ENCODE data around the gene MIPOL1.

The MIPOL1 gene

DNA sequence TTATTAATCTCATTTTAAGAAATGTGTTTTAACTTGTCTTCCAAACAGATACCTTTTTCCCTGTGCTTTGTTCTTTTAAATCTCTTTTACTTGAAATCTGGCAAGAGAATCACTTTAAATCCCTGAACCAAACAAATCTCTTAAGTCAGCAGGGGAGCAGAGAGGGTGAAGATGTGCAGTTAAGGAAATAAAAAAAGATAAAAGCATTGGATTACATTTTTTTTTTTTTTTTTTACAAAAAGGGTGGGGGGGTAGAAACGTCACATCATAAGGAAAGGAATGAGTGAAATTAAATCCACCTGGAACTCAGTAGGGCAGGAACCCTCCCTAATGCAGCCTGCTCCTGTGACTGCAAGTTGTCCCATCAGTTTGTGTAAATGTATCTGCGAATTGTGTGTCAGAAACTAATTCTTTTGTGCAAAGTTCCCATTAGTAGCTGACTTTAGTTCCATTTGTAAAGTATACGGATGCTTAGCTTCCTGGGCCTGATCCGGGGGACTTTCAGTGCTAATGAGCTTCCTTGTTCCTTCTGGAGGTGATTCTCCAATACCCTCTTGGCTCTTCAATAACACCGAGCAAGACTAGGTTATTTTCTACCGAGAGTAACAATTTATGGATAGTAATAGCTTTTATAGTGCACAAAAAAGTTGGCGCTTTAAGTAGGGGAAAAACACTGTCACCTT lies 399.2 kb downstream of the MIPOL1 start:
- DNase-seq (ENCODE audit: extremely low read depth, low read depth), result no peak
- TF ChIP-seq, protein P1, sequence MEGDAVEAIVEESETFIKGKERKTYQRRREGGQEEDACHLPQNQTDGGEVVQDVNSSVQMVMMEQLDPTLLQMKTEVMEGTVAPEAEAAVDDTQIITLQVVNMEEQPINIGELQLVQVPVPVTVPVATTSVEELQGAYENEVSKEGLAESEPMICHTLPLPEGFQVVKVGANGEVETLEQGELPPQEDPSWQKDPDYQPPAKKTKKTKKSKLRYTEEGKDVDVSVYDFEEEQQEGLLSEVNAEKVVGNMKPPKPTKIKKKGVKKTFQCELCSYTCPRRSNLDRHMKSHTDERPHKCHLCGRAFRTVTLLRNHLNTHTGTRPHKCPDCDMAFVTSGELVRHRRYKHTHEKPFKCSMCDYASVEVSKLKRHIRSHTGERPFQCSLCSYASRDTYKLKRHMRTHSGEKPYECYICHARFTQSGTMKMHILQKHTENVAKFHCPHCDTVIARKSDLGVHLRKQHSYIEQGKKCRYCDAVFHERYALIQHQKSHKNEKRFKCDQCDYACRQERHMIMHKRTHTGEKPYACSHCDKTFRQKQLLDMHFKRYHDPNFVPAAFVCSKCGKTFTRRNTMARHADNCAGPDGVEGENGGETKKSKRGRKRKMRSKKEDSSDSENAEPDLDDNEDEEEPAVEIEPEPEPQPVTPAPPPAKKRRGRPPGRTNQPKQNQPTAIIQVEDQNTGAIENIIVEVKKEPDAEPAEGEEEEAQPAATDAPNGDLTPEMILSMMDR (IDR thresholded peaks at IDR 0.05; ENCODE audit: low read depth, low read length), result no peak

DNA sequence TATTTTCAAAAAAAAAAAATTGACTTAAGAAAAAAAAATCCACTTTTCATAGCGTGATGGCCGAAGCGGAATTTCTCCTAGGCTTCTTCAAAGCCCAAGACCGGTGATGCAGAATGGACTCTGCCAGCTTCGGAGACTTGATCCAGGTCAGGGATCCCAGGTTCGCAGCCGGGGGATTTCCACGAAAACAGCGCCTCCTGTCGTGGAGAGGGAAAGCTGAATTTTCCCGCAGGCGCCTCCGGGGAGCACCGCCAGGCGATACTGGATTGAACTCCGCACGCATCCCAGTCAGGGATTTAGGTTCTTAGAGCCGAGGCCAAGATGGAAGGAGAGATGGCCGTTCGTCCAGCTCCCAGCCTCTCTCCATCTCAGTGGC lies 399.8 kb downstream of the MIPOL1 start:
- no peak for DNase-seq (ENCODE audit: extremely low read depth, low read depth)
- TF ChIP-seq, protein P1 (IDR thresholded peaks at IDR 0.05; ENCODE audit: low read depth, low read length), result peak; percentile 33

GRCh38 chr14:37597914-37598746 lies 400.4 kb downstream of the MIPOL1 start:
- TF ChIP-seq, protein P1 (IDR thresholded peaks at IDR 0.05; ENCODE audit: low read depth, low read length), result no peak
- no peak for DNase-seq (ENCODE audit: extremely low read depth, low read depth)

DNA sequence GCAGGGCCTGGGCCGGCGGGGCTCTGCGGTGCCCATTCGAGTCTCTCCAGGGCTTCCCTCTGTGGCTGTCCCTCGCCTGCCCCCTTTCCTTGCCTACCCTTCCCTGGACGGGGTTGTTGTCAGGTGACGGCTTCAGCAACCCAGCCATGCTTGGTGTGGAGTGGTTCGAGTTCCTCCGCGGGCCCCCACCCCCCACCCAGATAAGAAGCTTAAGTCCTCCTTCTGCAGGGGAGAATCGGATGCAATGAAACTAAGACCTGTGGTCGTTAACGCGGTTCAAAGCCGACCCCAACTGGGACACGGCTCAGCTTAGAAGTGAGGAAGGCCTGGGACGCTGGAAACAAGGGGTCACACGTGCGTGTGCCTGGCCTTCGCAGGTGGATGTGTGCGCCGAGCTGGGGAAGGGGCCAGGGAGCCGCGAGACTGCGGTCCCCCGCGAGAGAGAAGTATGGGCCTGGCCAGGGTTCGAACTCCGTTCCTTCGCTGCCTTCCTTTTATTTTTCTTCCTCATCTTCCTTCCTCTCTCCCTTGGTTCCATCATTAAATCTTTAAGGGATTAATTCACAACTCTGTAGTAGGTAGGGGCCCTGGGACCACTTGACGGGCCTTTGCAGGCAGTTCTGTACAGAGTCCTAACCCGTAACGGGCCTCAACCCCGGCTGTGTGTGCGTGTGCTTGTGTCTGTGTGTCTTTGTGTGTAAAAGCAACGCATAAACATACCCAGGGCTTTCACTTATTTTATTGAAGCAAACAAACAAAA lies 401.2 kb downstream of the MIPOL1 start:
- no peak for DNase-seq (ENCODE audit: extremely low read depth, low read depth)
- TF ChIP-seq, protein P1 (IDR thresholded peaks at IDR 0.05; ENCODE audit: low read depth, low read length), result no peak

GRCh38 chr14:37599507-37600368 lies 402.0 kb downstream of the MIPOL1 start:
- no peak for DNase-seq (ENCODE audit: extremely low read depth, low read depth)
- TF ChIP-seq, protein P1 (IDR thresholded peaks at IDR 0.05; ENCODE audit: low read depth, low read length), result no peak

DNA sequence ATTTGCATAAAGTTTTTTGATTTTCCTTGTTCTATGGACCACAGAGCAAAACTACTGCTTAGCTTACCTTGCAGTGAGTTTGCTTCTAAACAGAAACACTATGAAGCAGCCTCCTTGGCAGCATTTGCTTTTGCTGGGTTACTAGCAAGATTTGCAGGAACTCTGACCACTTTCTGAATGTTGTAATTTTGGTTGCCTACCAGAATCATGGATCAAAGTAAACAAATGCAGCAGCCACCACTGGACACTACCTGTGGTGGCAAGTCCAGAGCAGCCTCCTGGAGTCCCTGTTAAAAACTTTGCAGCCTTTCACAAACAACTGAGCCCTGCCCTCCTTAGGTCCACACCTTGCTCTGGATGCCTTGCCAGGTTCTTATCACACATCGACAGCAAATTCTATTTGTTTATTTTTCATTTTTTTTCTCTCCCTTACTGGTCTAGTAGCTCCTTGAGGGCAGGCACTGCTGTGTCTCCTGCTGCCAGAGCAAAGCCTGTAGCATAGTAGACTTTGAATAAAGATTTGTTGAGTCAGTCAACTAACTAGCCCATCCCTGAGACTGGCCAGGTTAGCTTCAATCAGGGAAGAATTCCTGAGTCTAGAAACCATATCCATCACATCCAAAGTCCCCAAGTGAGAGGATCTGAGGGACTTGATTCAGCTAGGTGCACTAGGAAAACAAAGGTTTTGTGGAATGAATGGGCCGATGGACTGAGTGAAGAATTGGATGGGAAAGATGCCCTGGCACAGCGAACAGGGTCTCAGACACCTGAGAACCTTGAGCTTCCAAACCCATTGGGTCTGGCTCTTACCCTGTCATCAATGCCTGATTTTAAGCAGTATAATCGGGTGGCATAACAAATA lies 403.4 kb downstream of the MIPOL1 start:
- TF ChIP-seq, protein P1 (IDR thresholded peaks at IDR 0.05; ENCODE audit: low read depth, low read length), result no peak
- no peak for DNase-seq (ENCODE audit: extremely low read depth, low read depth)
